Fibroblast of lung (primary cell): ENCODE data around the gene MBTD1.

Experiments used
- CTCF ChIP-seq, 2 donors: IDR thresholded peaks in 1 of 2; conservative IDR thresholded peaks in 1 of 2; 1 replicate in 1 of 2; 2 replicates in 1 of 2; pipeline ENCODE4 v1.5.1; 2011 to 2012; ENCODE audit warnings: low read length in 2 of 2, control low read depth in 1 of 2, inconsistent platforms in 1 of 2, low read depth in 1 of 2, mild to moderate bottlenecking in 1 of 2
- EZH2 ChIP-seq: IDR thresholded peaks from 2 replicates; pipeline ENCODE4 v1.5.1; 2012; ENCODE audit warnings: low read length, control low read depth, mild to moderate bottlenecking; ENCODE audit errors: missing control alignments

GRCh38 chr17:51164911-51165679 lies 94.8 kb downstream of the MBTD1 start:
- TF ChIP-seq CTCF (conservative IDR thresholded peaks at IDR 0.05 in 1 of 2, IDR thresholded peaks at IDR 0.05 in 1 of 2; ENCODE audit: low read depth in 1 of 2, low read length in 2 of 2), result no peak
- TF ChIP-seq EZH2, result no peak
